GM18519 (cell line): ENCODE measurements around the gene DOLPP1.
"Not testable (repeated sequence)": the region's sequence is repeated elsewhere in the genome, so short reads cannot be mapped to it uniquely, and the experiment has no call there.

ENCODE experiments used
- ATAC-seq: cut with Tn5 transposase; IDR thresholded peaks from one replicate; pipeline ENCODE4 v1.9.1; 2021; ENCODE audit warnings: mild to moderate bottlenecking, moderate library complexity; ENCODE audit not compliant: unreplicated experiment, low FRiP score

The DOLPP1 gene

GRCh38 chr9:129080601-129081387 lies at the start of gene DOLPP1:
TSS of gene DOLPP1 (plus strand) at chr9:129081111. CDS start at chr9:129081132, 21 bp downstream.
- peak; percentile 88 for ATAC-seq

GRCh38 chr9:129031514-129031913 lies 49.4 kb upstream of the DOLPP1 start:
- no peak for ATAC-seq

DNA sequence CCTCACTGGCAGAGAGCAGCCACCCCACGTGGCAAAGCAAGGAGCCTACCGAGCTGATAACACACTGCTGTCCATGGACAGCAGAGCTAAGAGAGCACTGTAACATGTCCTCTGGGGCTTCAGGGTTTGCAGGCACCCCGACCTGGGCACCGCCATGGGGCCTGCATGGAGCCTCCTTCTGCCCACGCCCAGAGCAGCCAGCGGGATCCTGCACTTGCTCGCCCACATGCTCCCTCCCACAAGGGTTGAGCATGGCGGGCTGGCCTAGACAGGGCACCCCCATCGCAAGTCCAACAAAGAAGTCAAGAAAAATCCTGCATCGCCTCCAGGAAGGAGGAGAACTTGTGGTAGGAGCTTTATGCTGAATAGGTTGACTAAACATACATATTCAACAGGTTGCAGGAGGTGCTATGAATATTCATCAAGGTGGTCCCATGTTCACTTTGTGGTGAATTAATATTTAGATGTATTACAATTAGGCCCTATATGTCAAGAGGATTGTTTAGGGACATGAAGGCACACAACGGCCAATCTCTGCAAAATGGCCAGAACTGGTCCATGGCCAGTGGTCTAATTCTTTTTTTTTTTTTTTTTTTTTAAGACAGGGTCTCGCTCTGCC lies 48.3 kb upstream of the DOLPP1 start:
- no peak for ATAC-seq

DNA sequence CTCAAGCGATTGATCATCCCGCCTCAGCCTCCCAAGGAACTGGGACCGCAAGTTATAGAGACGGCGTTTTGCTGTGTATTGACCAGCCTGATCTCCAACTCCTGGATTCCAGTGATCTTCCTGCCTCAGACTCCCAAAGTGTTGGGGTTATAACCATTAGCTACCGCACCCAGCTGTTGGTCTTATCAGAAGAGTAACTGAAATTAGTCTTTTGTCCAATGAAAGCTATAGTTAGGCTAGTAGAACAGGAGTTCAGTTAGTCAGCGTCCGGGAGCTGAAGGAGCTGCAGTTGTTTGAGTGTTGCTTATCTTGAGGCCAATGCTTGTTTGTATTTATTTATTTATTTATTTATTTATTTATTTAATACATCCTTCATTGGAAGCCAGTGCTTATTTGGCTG lies 47.7 kb upstream of the DOLPP1 start:
- ATAC-seq: no peak

DNA sequence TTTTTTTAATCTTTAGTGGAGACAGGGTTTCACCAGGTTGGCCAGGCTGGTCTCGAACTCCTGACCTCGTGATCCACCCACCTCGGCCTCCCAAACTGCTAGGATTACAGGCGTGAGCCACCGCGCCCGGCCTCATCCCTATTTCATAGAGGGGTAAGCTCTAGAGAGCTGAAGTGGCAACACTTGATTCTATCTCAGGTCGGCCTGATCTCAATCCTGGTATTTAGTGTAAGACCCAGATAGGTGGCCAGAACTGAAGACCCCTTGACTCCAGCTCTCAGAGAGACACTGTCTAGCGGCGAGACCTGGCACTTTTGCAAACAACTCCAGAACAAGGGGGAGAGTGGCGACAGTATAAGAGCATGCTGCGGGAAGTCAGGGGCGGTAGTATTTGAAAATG lies 45.1 kb upstream of the DOLPP1 start:
- ATAC-seq: not testable (repeated sequence)

- ATAC-seq: peak; percentile 80
Observed at GRCh38 chr9:129036241-129036922, 44.5 kb upstream of the DOLPP1 start, which contains the start of gene MIGA2. TSS of gene MIGA2 (plus strand) at chr9:129036626. CDS start at chr9:129040595, 3,969 bp downstream.

GRCh38 chr9:129036923-129037766 lies 43.8 kb upstream of the DOLPP1 start:
- no peak for ATAC-seq

DNA sequence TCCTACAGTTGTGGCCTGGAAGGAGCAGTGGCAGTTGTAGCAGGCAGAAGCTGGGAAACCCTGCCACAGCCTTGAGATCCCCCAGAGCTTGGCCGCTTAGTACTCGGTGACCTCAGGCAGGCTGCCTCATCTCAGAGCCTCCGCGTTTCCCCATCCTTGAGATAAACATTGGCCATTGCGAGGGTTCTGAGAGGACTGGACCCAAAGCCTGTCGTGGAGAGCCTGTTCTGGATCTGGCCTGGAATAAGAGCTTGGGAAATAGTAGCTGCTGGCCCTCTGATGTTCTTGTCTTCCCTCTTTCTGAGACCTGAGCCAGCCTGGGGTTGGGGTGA lies 43.2 kb upstream of the DOLPP1 start:
- no peak for ATAC-seq

GRCh38 chr9:129038109-129038852 lies 42.6 kb upstream of the DOLPP1 start:
- no peak for ATAC-seq

DNA sequence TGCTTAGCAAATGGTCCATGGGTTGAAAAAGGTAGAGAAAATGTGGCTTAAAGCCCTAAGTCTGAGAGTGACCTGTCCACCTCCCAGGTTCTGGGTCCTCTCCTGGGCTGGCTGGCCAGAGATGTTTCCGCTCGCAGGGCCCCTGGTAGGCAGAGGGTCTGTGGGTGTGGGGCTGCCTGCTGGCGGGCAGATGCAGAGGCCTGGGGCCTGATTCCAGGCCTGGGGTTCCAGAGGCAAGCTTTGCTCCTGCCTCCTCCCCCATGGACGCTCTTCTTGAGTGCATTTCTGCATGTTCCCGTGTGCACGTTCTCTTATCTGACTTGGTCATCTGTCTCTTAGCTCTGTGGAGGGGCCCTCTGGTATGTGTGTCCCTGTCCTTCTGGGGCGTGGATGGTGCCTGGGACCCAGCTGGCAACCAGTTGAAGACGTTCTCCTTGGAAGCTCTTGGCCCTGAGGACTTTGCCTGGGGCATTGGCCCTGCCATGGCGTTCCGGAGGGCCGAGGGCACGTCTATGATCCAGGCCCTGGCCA lies 40.7 kb upstream of the DOLPP1 start:
- no peak for ATAC-seq

DNA sequence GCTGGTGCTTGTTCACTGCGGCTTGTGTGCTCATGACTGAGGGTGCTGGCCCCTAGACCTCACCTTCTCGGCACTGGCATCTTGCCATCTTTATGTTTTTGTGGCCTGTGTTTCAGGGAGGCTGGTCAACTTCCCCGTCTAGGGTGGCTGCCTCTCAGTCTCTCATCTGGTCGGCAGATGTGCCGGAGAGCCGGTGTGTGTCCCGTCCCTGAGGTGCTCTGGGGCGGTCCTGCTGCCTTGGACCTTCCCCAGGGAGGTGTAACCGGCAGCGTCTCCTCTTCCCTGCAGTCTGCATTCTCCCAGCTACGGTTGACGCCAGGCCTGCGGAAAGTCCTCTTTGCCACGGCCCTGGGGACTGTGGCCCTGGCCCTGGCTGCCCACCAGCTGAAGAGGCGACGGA lies 38.9 kb upstream of the DOLPP1 start:
- ATAC-seq: no peak

DNA sequence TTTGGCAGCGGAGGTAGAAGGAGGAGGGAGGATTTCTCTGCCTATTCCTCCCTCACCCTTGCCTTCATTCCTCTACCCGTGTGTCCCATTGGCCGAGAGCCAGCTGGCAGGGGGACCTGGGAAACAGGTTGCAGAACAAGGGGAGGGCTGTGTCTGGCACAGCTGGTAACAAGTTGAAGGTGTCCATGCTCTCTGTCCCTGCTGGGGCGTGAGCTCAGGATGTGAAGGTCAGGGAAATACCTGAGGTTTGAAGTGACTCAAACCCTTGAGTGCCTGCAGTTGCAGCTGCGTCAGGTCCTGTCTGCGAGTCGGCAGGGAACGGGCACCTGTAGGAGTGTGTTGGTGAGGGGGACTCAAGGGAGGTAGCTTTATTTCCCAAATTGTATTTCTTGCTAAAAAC lies 28.3 kb upstream of the DOLPP1 start:
- ATAC-seq: no peak

DNA sequence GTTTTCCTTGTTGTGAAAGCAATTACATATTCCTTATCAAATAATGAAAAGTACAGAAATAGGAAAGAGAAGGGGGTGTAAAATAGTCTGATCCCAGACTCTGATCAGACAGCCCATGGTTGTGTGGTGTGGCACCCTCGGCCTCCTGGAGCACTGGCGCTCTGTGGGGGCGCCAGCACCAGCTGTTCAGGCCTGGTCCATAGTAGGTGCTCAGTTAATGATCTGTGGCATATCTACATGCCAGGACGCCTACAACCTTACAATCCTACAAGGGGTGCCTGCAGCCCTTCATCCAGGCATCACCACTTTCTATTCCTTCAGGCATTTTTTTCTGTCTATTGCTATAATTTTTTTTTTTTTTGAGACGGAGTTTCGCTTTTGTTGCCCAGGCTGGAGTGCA lies 27.9 kb upstream of the DOLPP1 start:
- no peak for ATAC-seq

GRCh38 chr9:129054163-129054851 lies 26.6 kb upstream of the DOLPP1 start:
- ATAC-seq: no peak

- no peak for ATAC-seq
Observed at GRCh38 chr9:129058965-129059795, 21.7 kb upstream of the DOLPP1 start.

DNA sequence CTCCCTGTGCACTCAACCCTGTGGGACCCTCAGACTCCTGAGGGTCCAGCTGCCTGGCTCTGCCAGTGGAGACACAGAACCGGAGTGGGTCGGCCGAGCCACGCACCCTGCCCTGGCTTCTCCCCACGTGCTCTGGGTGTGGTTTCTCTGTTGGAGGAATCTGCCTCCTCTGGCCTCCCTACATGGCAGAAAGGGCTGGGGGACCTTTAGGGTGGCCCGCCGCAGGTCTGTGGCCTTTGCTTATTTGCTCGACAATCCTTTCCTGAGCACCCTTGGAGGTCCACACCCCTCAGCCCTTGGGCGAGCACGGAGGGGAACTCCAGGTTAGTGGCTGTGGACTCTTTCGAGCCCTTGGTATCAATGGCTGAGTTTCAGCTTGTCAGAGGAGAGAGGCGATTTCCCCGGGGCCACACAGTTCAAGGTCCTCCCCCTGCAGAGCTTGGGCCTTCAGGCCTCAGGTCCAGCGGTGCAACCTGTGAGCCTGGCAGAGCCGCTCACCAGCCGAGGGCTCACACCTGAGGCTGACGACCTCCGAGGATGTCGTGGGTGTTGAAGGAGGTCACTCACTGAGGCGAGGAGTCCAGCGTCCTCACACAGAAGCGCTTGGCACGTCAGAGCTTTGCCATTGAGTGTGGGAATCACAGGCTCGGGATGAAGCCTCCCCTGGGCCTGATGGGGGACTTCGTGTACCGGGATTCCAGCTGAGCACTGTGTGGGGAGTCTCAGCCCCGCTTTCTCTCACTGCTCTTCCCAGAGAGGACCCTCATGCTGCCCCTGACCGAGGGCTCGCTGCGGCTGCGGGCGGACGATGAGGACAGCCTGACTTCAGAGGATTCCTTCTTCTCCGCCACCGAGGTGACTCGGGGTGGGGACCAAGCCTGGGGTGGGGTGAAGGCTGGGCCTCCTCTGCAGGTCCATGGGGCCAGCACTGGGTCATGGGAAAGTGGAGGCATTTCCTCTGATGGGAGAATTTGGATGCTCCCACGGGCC lies 20.8 kb upstream of the DOLPP1 start:
- ATAC-seq: no peak

DNA sequence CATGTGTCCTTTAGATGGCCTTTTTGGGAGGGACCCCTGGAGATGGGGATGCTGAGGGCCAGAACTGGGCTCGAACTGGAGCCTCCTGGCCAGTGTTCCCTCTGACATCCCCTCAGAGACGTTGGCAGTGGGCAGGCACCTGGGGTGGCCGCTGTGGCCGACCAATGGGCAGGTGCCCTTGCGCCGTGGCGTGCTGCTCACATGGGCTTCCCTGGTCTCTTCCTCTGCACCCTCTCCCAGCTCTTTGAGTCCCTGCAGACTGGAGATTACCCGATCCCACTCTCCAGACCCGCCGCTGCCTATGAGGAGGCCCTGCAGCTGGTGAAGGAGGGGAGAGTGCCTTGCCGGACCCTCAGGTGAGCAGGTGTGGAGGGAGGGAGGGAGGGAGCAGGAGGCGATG lies 19.9 kb upstream of the DOLPP1 start:
- ATAC-seq: no peak
